GM18517 (cell line): Measurements from ENCODE around the gene GGCX.
"Not testable (repeated sequence)": the region's sequence is repeated elsewhere in the genome, so short reads cannot be mapped to it uniquely, and the experiment has no call there.

Source experiments
- ATAC-seq: cut with Tn5 transposase; IDR thresholded peaks from one replicate; pipeline ENCODE4 v1.9.1; 2021; ENCODE audit warnings: mild to moderate bottlenecking, moderate library complexity; ENCODE audit not compliant: unreplicated experiment

GGCX gene

DNA sequence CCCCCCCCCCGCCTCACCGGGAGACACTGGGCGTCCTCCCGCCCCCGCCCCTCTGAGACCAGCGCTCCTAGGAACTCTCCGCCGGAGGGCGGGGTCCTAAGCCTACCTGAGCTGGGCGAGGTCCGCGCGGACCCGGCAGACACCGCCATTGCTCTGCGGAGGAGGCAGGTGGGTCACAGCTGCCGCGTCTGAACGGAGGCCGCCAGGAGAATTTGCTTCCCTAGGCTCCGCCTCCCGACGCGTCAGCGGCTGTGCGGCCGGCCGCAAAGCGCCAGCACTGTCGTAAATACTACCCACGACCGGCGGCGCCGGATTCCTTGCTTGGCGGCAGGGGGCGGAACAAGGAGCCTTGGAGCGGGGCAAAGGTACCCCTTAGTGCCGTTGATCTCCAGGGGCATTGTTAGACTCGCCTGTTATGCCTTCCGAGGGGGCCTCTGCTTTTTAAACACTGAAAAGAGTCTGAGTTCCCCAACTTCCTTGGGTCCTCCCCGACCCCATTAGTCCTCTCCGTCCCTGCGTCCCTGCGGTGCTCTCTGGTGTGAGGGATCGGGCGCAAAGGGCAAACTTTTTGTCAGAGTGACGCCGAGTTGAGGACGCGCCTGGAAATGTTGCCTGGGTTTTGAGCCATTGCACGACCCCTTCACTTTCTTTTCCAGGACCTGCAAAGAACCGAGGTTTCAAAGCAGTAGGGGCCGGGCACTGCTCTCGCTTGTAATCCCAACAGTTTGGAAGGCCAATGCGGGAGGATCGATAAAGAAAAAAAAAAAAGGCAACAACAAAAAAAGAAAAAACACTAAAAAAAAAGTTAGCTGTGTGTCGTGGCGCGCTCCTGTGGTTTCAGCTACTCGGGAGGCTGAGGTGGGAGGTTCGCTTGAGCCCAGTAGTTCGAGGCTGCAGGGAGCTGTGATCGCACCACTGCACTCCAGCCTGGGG lies at the start of gene GGCX:
GGCX (minus strand) TSS at position 214 of the 933 bp plus-strand sequence; CDS start at position 149, 65 bp downstream.
- peak; percentile 75 for ATAC-seq

DNA sequence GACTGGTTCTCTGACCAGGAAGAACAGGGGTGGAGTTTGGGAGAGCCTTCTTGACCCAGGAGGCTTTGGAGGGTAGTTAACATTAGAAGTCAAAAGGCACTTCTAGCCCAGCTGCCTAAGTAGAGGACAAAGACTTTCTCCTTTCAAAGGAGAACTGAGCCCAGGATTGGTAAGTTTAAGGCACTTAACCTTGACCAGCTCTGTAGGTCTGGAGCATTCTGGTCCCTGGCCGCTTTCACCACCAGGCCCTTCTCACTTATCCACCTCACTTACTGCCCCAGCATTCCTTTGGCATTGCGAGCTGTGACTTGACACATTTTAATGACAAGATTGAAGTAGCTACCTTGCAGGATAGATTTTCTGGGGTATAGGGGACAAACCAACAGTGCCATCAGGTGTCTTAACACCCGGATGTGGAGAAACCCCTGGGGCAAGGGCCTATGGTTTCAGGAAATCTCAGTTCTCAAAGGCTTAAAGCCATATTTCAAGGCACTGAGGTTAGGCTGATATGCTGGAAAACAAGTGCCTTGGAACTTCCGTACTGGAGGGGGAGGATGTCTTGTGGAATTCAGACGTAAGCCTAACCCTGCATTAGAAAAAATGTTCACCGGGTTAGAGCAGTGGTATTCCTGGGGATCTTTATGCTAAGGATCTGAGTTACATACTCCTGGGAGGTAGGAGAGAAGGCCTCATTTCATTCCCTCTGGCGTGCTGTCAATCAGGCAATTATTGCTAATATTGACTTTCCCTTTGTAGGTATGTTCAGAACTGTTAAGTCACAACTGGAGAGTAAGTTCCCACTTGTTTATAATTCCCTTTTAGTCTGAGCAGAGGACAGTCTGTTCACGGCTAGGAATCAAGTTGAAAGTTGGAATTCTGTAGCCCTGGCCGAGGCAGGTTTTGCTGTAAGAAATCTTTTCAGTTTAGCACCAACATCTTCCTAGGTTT lies 46.2 kb upstream of the GGCX start:
- no peak for ATAC-seq

DNA sequence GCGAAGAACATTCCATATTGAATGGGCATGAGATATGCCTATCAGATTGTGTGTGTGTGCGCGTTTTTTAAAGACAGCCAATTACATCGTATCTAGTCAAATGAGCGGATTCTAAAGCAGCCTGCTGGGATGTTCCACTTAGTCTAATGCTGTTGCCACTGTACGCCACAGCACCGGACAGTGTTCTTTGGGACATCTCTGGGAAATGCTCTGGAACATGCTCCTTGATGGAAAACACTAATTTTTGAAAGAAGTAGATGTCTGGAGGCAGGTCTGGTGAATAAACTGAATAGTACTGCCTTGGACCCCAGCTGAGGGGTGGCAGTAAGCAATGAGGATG lies 44.8 kb upstream of the GGCX start:
- no peak for ATAC-seq

DNA sequence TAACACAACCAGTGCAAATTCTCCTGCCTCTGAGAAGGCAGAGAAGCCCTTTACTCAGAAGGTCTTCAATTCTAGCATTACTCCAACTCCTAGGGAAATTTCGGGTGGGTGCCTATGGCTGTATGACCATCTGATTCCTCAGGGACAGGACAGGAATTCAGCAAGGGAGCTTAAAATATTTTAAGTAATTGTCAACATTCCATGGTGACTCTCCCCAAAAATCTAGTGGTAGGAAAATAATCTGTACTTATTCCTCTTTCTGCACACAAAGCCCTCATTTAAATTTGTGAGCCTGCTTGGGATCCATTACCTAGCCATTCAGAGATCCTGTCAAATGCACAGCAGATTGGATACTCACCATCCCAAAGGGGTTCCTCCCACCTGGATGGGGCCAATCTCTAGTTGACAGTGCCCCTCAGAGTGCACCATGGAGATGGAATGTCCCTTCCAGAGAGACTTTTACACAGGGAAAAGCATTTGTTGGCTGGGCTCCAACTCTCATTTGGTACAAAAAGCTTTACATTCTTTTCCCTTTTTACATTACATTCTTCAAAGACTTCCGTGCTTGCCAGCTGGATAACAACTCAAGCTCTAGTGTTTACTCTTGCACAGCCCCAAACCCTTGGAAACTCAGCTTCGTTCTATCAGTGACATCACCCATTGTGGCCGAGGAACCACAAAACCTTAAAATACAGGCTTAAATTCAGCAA lies 44.3 kb upstream of the GGCX start:
- ATAC-seq = no peak

DNA sequence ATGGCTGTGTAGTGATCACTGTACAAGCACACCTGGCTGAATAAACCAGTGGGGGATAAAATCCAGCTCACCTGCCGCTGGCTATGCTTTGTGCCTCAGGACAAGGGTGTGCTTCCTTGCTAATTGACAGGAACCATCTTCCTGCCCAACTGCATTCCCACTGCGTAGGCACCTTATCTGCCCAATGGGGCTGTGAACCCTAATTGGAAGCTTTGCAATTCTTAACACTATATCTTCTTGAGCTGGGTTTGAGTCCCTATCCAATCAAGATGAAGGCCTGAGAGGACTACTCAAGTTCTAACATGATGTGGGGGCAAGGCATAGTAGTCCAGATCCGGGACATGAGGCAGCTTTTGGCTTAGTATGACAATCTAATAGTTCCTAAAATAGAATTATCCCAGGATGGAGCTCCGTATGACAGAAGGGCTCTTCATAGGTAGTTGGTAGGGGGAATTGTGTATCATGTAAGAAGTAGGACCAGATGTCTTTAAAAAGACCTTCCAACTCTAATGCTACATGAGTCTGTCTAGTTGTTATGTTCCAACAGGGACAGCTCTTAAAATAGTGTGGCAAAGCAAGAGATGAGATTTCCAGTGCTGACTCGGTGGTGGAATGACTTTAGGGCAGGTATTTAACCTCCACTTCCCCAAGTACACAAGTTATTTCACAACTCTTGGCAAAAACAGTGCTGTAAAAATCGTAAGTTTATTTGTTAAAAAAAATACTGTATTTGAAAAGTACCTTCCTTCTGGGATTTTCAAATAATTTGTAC lies 43.5 kb upstream of the GGCX start:
- no peak for ATAC-seq

DNA sequence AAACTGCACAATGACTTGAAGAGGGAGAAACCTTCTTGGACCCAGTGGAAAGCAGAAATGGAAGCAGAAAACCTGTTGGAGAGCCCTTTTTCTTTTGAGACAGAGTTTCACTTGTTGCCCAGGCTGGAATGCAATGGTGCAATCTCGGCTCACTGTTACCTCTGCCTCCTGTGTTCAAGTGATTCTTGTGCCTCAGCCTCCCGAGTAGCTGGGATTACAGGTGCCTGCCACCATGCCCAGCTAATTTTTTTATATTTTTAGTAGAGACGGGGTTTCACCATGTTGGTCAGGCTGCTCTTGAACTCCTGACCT lies 42.8 kb upstream of the GGCX start:
- ATAC-seq = not testable (repeated sequence)

DNA sequence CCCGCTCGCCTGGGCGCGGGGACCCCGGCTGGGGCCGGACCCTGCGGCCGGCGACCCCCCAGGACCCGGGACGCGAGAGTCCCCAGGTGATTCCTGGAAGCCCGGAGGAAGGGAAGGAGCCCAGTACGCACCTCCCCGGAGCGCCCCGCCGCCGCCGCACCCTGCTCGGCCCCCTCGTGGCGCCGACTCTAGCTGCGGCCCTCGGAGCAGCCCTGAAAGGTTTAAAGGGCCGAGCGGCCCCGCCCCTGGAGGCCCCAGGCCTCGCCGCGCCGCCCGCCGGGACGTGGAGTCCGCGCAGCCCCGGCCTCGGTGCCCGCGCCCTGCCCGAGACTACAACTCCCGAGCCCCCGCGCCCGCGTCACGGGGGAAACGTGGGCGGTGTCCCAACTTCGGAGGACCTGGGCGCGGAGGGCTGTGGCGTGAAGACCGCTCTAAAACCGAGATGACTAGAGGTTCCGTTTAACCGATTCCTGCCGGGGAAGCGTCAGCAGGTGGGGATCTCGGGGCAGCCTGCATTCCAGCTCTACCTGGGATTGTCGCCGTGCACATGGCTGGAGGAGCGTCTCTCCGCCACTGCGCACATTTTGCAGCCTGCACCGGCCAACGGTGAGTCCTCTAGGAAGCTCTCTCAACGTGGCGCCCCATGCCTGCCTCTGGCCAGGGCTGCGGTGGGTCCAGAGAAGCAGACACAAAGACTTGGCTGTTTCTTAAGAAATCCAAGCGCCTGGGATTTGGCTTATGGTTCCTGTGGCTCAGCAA lies 41.4 kb upstream of the GGCX start, which contains the start of gene TMEM150A:
TMEM150A (minus strand) TSS at position 223 of the 759 bp plus-strand sequence. CDS start 750 bp downstream, outside the sequence.
- peak; percentile 88 for ATAC-seq

DNA sequence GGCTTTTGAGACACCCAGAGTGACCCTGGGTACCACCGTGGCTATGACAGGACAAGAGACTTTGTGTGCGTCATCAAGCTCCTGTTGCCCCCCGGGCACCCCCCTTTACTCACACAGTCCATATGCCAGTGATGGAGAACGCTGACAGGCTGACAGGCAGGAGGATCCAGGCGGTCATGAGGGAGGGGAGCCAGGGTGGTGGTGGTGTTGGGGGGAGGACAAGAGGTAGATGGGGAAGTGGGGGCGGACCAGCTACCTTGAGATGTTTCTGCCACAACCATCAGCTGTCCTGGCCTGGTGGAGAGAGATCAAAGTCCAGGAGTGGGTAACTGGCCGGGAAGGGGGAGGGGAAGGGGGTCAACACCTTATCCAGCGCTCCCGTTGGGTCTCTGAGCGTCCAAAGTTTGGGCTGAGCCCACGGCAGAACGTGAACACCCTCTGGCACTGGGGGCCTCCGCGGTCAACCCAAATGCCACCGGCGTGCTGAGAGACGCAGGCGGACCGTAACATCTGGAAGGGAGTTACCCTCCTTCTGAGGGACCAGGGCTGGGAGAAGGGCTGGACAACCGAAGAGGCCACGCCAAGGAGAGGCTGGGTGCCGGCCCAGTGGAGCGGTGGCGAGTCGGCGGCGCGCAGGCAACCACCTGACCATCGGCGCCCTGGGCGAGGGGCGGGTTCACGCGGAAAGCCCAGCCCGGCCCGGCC lies 40.6 kb upstream of the GGCX start:
- peak; percentile 45 for ATAC-seq

DNA sequence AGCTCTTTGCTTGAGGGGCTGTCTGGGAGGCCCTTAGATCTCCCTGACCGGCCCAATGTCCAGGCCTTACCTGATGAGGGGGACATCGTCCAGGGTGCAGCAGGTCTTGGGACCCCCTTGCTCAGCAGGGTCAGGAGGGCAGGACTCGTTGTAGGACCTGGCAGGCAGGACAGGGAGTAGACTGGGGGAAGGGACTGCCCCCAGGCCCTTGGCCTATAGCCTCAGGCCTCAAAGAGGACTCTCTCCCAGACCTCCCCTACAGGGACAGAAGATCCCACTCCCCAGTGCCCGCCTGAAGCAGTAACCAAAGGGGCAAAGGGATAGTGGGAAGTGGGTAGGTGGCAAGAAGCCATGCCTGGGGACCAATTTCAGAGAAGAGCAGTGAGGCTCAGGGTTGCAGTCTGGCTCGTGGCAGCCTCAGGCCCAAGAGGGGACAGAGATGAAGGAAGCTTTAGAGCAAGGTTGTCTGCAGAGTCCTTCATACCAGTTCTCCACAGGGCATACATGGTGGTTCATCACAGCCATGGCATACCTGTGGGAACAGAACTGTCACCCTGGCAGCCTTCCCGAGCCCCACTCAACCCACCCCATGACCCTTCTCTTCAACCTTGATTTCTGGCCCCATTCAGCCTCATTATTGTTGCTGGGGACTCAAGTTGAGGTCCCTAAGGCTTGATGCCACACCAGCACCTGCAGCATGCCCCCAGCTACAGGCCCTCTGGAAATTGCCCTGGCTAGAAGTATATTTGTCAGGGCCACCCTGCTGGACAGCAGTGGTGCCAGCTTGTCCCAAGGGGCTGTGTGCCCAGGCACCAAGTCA lies 39.9 kb upstream of the GGCX start:
- no peak for ATAC-seq

DNA sequence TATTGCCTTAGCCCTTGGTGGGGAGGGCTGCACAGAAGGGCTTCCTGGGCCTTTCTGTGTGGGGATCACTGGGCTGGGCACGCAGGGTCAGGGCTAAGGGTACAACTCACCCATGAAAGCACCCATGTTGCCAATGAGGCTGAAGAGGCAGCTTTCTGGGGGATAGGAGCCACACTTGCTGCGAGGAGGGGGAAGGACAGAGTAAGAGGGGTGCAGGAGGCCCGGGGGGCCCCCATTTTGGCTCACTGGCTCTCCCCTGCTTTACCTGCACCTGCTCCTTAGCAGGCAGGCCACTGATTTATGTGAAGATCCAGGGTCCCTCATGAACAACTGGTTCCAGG lies 38.9 kb upstream of the GGCX start:
- ATAC-seq = no peak

DNA sequence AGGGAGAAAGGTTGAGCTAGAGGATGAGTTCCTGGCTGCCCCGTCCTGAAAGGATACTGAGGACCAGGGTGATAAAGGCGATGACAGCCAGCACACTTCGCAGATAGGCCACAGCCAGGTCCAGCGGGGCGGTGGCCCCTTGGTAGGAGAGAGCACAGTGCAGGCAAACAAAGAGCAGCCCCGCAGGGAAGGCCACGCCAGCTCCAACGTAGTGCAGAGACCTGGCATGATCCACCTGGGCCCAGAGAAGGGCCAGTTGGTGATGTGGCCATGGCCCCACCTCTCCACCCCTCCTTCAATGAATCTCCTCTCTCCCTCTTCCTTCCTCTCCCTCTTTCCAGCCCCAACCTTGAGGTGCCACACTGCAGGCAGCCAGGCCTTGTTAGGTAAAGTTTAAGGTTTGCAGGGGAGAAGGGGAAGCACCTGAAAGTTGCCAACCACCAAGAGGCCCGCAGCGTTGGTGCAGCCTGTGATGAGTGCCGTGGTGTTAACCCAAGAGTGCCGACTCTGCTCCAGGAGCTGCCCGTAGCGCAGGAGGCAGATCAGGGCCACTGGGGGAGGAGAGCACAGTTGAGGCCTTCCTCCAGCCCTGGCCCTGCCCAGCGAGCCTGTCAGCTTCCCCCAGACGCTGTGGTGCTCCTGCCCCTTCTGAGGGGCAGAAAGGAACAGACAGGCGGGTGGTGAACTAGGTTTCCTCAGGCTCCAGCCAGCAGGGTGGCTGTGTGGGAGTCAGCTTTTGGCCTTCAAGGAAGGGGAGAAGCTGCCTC lies 38.4 kb upstream of the GGCX start:
- no peak for ATAC-seq

DNA sequence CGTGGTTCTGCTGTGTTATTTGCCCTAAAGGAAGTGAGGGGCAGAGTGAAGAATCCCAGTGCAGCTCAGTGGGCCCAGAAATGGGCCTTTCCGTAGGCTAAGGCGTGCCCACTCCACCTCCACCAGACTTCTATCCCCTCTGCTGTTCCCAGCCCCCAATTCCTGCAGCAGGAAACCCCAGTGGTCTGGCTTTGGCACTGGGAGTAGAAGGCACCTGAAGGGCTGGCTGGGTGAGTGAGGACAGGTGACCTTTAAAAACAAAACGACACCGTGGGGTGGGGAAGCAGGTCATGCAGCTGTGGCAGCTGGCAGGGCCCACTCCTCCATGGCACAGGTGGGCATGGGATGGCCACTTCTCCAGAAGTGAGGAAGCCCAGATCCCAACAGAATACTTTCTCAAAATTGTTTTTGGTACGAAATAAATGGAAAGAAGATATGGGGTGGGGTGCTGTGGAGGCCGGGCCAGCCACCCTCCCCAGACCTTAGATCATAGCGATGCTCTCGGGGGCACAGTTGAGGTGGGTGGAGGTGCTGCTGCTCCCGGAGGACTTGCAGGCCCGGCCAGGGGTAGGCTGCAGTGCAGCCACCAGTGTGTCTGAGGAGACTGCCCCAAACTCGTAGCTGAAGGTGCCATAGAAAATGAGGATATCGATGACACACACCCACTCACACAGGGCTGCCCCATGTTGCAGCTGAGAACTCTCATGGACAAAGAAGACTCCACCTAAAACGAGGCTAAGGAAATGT lies 37.5 kb upstream of the GGCX start:
- ATAC-seq = no peak

DNA sequence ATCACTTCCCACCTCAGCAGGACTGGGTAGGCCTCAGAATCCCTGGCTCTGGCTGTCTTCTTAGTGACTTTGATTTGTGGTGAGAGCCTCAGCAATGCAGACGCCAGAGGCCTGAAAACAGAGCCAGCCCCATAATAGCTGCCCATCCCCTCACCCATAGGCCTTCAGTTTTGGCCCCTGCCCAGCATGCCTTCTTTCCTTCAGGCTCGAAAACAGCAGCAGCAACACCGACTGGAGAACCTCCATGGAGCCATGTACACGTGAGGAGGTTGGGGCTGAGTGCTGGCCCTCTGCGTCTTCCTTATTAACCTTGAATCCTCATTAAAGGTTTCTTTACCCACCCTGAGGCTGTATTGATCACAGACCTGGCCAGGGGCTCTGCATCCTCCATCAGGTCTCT lies 35.9 kb upstream of the GGCX start:
- ATAC-seq = no peak

DNA sequence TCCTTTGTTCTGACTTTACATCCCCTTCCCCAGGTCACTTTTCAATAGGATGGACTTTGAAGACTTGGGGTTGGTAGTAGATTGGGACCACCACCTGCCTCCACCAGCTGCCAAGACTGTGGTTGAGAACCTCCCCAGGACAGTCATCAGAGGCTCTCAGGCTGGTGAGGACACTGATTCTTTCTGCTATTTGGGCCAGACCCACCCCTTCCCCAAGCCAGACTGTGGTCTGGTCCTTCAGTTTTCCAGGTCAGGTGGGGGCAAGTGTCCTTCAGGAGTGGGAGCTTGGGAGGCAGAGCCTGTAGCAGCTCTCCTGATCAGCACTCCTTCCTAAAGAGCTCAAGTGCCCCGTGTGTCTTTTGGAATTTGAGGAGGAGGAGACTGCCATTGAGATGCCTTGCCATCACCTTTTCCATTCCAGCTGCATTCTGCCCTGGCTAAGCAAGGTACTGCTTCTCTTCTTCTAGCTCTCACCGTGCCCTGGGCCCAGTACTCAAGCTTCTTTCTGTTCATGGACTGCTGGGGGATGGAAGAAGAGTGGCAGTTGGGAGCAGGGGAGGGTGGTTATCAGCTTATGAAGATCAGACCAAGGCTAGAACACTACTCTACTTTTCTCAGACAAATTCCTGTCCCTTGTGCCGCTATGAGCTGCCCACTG lies 35.3 kb upstream of the GGCX start:
- ATAC-seq = no peak

DNA sequence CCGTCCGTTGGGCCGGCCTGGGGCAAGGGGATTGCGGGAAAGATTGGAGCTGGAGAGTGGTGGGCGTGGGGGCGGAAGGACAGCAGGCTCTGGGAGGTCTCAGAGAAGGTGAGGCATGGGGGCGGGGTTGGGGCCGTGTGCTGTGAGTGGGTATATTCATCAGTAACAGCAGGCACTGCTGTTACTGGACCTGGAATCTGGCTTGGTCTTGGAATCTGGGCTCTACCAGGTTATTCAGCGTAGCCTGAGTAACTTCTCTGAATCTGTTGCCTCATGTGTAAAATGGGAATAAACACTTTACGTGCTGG lies 34.7 kb upstream of the GGCX start:
- no peak for ATAC-seq

DNA sequence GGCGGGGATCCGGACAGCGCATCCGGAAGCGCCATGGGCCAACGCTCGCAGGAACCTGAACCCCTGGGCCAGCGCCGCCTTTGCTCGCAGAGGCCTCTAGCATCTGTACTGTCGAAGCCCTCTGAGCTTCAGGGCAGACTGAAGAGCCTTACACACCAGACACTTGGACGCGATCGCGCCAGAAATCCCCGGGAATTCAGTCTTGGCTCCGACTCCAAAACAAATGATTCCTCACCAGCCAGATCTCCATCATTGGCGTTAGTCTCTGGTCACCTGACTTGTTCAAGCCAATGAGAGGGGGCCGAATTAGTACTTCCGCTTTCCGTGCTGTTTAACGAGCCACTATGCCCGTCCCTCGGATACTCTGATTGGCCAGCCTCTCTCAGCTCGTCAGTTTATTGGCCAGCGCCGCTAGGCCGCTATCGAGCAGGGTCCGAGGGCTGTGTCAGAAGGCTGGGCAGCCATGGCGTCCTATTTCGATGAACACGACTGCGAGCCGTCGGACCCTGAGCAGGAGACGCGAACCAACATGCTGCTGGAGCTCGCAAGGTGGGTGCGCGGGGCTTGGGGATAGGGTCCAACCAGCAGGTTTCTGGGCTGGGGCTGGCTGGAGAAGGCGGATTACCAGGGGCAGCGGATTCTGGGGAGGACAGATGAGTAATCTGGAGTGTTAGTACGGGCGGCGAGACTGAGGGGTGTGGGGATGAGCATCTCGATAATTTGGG lies 34.2 kb upstream of the GGCX start, which contains the start of gene RNF181:
RNF181 (plus strand) TSS at position 445 of the 725 bp plus-strand sequence; CDS start at position 464, 19 bp downstream.
- ATAC-seq = peak; percentile 99
